Psoas muscle (tissue), 7 donors: ENCODE results near the gene C4BPA. TPM values are rescaled to one million over a fixed set of nuclear protein-coding genes. Genes with fewer than 3 reads are reported as not detected.

Experiments used
- polyA plus RNA-seq, 3 donors: library from polyadenylated mRNA; stranded (reverse); fragments of 200-250 nt; gene quantifications; one replicate each; pipeline ENCODE4 v1.2.3, GENCODE V29; 2013
- total RNA-seq, 4 donors: library from RNA; stranded (reverse); fragmentation: NEBNext Ultra II Directional in 2 of 4; extraction: Animal tissue kit (Norgen Biotek cat#: 25700) in 2 of 4; gene quantifications; one replicate each; pipeline versions ENCODE4 v1.2.1 to v1.2.4, GENCODE V29; 2021 to 2023
- donor health status: healthy with polysubstance abuse.
- donor health status: DM: no; HTN: no; CAD: no; lungs with moderate emphysema.
- donor health status: Bipolar disorder and iron deficiency.
- donor health status: healthy.
- donor health status: DM: no; HTN: no; CAD: no.
- donor health status: DM: no; HTN: no; CAD: no.
- donor health status: DM: yes; HTN: yes; CAD: no.

Gene C4BPA
- total and polyA plus RNA-seq, 7 donors: 0.15 TPM; not detected in 6

Other genes with a start within 250 kb of the C4BPA start
- 1 to 10 TPM in 1 of 4 donors, not detected in 3; 1.2 TPM for gene IL20, start 238.6 kb upstream of the C4BPA start, total RNA-seq
- gene IL20, start 238.6 kb upstream of the C4BPA start, polyA plus RNA-seq: not detected
- 10 to 100 TPM in 1 of 4 donors, under 1 TPM in 1, not detected in 2; 0.23 to 20.3 TPM for gene IL24, start 206.8 kb upstream of the C4BPA start, total RNA-seq
- gene IL24, start 206.8 kb upstream of the C4BPA start, polyA plus RNA-seq: 1 to 10 TPM in 1 of 3 donors, under 1 TPM in 2; 0.05 to 1.7 (median 0.20) TPM
- gene FCMR, start 182.3 kb upstream of the C4BPA start, total RNA-seq: 10 to 100 TPM in 2 of 4 donors, 1 to 10 TPM in 2; 2.3 to 29.5 (median 12.0) TPM
- gene FCMR, start 182.3 kb upstream of the C4BPA start, polyA plus RNA-seq: 1 to 10 TPM; 1.0 to 8.4 (median 2.2) TPM
- gene PIGR, start 157.8 kb upstream of the C4BPA start, total RNA-seq: under 1 TPM; 0.42 to 0.50 (median 0.49) TPM
- gene PIGR, start 157.8 kb upstream of the C4BPA start, polyA plus RNA-seq: under 1 TPM; 0.06 to 0.64 (median 0.16) TPM
- not detected for gene FCAMR, start 133.8 kb upstream of the C4BPA start, total RNA-seq
- gene FCAMR, start 133.8 kb upstream of the C4BPA start, polyA plus RNA-seq: not detected
- gene C1orf116, start 71.5 kb upstream of the C4BPA start, total RNA-seq: 1 to 10 TPM in 1 of 4 donors, under 1 TPM in 3; 0.12 to 1.4 (median 0.35) TPM
- gene C1orf116, start 71.5 kb upstream of the C4BPA start, polyA plus RNA-seq: under 1 TPM; 0.14 to 0.49 (median 0.35) TPM
- gene YOD1, start 53.0 kb upstream of the C4BPA start, total RNA-seq: 1 to 10 TPM; 3.9 to 7.0 (median 6.0) TPM
- 1 to 10 TPM; 4.4 to 5.6 (median 5.4) TPM for gene YOD1, start 53.0 kb upstream of the C4BPA start, polyA plus RNA-seq
- 100 to 1,000 TPM in 1 of 4 donors, 10 to 100 TPM in 3; 36.0 to 149 (median 46.4) TPM for gene PFKFB2, start 51.0 kb upstream of the C4BPA start, total RNA-seq
- 10 to 100 TPM in 2 of 3 donors, 1 to 10 TPM in 1; 3.9 to 32.9 (median 15.4) TPM for gene PFKFB2, start 51.0 kb upstream of the C4BPA start, polyA plus RNA-seq
- gene C4BPB, start 15.4 kb upstream of the C4BPA start, total RNA-seq: under 1 TPM in 3 of 4 donors, not detected in 1; 0.25 to 0.48 (median 0.27) TPM
- under 1 TPM in 2 of 3 donors, not detected in 1; 0.08 to 0.12 TPM for gene C4BPB, start 15.4 kb upstream of the C4BPA start, polyA plus RNA-seq
- 100 to 1,000 TPM in 2 of 4 donors, 10 to 100 TPM in 2; 44.2 to 108 (median 81.9) TPM for gene CD55, start 217.4 kb downstream of the C4BPA start, total RNA-seq
- gene CD55, start 217.4 kb downstream of the C4BPA start, polyA plus RNA-seq: 100 to 1,000 TPM in 2 of 3 donors, 10 to 100 TPM in 1; 85.6 to 318 (median 121) TPM